HG03442 (cell line): Measurements from ENCODE around the gene SIRPA.

Experiments
- ATAC-seq: cut with Tn5 transposase; IDR thresholded peaks from one replicate; pipeline ENCODE4 v1.9.1; 2021; ENCODE audit warnings: mild to moderate bottlenecking, moderate library complexity; ENCODE audit not compliant: unreplicated experiment

The SIRPA gene

DNA sequence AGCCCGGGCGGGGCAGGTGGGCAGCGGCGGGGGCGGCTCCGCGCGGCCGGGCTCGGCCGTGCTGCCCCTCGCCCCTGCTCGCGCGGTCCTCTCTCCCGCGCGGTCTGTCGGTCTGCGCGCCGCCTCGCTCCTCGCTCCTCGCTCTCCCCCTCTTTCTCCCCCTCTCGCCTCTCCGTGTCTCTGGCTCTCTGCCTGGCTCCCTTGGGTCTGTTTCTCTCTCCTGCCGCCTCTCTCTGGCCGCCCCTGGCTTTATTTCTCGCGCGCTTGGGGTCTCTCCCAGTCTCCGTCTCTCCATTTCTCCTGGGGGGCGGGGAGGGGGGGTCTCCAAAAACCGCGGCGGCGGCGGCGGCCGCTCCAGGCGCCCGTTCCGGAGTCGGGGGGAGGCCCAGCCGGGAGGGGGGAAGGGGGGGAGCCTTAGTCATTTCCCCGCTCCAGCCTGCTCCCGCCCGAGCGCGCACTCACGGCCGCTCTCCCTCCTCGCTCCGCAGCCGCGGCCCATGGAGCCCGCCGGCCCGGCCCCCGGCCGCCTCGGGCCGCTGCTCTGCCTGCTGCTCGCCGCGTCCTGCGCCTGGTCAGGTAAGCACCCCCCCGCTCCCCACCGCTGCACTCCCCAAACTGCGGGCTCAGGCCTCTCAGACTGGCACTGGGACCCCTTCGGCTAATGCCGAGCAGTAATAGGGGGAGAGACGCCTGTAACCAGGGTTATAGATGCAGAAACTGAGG is at the start of gene SIRPA:
TSS of gene SIRPA (plus strand) at position 457 of the 723 bp plus-strand sequence. CDS start at position 498, 41 bp downstream.
- no peak for ATAC-seq

GRCh38 chr20:1845701-1846100 is 49.5 kb upstream of the SIRPA start:
- no peak for ATAC-seq

- ATAC-seq: no peak
Observed at GRCh38 chr20:1846341-1846740, 48.9 kb upstream of the SIRPA start.

DNA sequence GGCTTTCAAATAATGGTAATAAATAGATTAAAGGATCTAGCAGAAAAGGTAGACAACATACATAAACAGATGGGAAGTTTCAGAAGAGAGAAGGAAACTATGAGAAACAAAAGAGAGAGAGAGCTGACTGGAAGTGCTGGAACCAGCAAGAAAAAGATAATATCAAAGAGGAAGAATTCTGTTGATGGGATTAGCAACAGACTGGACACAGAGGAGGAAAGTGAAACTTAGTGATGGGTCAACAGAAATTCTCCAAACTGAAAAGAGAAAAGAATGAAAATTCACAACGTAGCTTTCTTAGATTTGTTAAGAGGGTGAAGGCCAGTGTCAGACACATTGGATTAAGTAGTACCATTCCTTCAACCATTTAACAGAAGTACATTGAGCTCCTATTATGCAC is 48.3 kb upstream of the SIRPA start:
- no peak for ATAC-seq

GRCh38 chr20:1847780-1848179 is 47.4 kb upstream of the SIRPA start:
- ATAC-seq: no peak

DNA sequence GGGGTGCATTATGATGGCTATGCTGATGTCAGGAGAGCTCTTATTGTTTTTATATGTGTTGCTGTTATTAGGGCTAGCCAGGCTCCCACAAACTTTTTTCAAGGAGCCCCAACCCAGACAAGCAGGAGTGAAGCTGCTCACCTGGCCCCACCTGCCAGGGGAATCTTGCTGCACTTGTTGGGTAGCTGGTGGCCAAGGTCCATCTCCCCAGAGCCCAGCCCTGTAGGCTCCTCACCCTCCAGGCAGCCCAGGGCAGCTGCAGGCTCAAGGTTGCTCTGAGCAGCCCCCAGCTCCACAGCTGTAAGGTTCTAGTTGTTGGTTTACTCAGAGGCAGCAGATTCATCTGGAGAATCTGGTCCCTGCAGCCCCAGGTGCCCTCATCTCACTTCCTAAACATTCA is 46.8 kb upstream of the SIRPA start:
- no peak for ATAC-seq

GRCh38 chr20:1851396-1851795 is 43.8 kb upstream of the SIRPA start:
- ATAC-seq: no peak

- no peak for ATAC-seq
Observed at GRCh38 chr20:1853473-1853872, 41.7 kb upstream of the SIRPA start.

DNA sequence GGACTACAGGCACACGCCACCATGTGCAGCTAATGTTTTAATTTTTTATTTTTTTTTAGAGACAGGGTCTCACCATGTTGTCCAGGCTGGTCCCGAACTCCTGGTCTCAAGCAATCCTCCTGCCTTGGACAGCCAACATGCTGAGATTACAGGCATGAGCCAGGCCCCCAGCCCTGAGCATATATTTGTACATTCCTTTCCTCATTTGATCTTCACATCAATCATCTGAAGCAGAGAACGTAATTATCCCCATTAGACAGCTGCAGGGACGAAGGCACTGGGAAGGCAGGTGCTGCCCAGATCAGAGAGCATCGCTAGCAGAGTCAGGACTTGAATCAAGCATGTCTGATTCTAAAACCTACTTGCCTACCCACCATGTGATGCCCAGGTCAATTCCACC is 41.0 kb upstream of the SIRPA start:
- ATAC-seq: no peak

GRCh38 chr20:1855109-1855508 is 40.1 kb upstream of the SIRPA start:
- ATAC-seq: no peak

DNA sequence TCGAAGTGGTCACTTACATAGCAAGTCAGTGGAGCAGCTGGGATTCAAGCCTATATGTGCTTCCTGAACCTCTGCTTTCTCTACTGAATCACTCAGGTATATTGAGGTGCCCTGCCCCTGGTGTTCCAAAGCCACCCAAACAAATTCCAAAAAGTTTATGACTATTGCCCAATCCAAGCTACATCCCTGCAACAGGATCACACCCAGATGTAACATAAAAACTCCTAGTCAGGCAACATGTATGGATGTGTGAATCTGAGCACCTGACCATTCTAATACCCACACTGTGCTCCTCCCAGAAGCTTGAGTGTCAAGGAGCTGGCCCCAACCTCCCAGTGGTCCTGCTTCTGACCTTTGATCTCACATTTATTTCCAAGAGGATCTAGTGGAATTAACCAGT is 39.5 kb upstream of the SIRPA start:
- ATAC-seq: no peak

DNA sequence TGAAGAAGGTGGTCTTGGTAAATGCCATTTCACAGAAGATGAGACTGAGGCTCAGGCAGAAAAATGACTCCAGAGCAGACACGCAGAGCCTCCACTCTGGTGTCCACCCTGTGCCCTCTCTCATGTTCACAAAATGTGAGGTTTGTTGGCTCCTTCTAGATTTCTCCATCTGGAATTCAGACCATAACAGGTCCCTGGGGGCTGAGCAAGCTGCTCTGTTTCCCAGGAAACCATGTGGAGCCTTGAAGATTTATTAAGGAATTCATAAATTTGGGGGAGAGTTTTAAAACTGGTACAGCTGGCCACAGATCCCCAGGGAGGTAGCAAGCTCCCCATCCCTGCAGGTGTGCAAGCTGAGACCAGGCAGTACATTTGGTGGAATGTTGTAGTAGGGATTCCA is 38.8 kb upstream of the SIRPA start:
- ATAC-seq: no peak

- no peak for ATAC-seq
Observed at GRCh38 chr20:1857466-1857865, 37.7 kb upstream of the SIRPA start.

DNA sequence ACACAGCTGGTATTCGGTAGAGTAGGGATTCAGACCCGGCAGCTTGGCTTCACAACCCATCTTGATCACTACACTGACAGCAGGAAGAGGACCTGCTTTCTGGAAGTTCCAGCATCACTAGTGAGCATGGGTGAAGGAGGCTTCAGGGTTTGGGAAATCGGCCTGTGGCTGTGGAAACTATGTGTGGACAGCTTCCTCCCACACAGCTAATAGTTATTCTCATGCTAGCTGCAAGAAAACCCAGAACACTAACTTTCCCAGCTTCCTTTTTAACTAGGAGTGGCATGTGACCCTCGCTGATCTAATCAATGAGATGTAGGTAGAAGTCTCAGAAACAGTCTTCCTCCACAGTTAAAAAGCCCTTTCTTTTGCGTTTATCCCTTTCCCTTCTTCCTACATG is 36.3 kb upstream of the SIRPA start:
- no peak for ATAC-seq

- no peak for ATAC-seq
Observed at GRCh38 chr20:1860446-1860845, 34.8 kb upstream of the SIRPA start.

- no peak for ATAC-seq
Observed at GRCh38 chr20:1861347-1861976, 33.7 kb upstream of the SIRPA start.

- no peak for ATAC-seq
Observed at GRCh38 chr20:1861996-1862662, 33.1 kb upstream of the SIRPA start.

- ATAC-seq: no peak
Observed at GRCh38 chr20:1862663-1863053, 32.5 kb upstream of the SIRPA start.

DNA sequence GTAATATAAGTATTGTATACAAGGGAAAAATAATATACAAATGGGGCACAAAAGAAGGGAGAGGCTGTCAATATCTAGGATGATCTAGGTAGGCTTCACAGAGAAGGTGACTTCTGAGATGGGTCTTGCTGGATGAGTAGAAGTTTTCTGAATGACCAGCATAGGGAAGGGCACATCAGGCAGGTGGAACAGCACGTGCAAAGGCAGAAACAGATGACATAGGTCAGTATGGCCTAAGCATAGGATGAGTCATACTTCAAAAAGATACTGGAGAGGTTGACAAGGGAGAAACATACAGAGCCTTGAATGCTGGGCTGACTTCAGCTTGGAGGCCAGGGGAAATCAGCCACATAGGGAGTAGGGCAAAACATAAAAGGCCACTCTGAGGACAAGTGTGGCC is 31.9 kb upstream of the SIRPA start:
- no peak for ATAC-seq

DNA sequence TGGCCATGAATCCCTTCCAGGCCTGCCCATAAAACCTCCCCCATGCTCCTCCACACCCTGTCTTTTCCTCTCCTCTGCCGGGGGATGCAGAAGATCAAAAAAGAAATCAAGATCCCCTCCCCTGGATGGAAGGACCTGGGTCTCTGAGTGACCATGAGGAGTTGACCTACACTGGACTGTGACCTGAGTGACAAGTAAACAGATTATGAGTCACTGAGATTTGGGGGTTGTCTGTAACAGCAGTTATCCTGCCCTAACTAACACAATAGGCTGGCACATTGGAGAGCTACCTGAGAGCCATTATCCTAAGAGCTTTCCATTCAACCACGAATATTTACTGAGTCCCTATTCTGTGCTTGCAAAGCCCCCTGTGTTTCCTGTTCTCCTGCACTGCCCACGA is 28.4 kb upstream of the SIRPA start:
- ATAC-seq: no peak

DNA sequence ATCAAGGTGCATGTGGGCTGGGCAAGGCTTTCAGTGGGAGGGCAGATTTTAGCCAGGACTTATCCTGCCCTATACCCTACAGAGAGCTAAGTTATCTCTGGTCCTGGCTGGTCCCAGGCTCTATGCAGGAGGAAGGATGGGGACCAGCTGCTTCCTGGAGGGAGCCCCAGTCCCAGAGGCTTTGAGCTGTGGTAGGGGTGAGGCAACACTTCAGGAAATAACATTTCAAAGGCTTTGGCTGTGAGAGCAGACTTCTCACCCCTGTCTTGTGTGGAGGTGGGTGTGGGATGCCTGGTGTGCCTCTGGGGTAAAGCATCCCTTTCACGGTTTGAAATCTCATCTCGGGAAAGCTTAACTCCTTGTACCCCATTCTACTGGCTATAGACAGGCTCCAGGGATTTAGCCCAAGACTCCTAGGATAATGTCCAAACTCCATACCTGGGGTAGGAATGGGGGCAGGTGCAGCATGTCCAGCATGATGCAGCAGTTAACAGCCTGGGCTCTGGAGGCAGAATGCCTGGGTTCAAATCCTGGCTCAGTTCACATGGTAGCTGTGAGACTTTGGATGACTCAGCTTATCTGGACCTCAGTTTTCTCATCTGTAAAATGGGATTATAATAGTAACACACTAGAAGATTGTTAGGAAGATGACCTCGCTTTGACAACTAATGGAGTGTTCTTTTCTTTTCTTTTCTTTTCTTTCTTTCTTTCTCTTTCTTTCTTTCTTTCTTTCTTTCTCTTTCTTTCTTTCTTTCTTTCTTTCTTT is 27.5 kb upstream of the SIRPA start:
- no peak for ATAC-seq

DNA sequence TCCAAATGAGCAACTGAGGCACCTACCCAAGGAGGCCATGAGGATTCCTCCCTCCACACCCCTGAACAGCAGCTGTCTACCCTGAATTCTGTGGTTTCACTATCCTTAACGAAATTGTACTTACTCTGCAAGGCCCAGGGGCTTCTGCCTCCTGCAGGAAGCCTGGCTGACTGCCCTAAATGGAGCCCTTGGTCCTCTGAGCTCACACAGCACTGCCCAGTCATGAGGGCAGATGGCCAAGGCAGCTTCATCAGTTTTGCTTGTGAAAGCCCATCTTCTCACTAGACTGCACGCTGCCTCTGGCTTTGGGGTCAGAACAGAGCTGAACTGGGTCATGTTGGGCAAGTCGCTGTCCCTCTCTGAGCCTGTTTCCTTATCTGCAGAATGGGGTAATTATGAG is 26.4 kb upstream of the SIRPA start:
- ATAC-seq: no peak
